Keratinocyte (primary cell): Measurements from ENCODE around the gene P2RX2. TPM values are rescaled to one million over a fixed set of nuclear protein-coding genes. Genes with fewer than 3 reads are reported as not detected.
A peak's percentile ranks its signal among the peaks of the same experiment; 100 is the strongest.

Experiments used
- DNase-seq: peaks from one replicate; pipeline ENCODE4 v3.0.0-alpha.2; 2011; ENCODE audit warnings: low read depth, missing footprints, low spot score
- FAIRE-seq: peaks from 2 replicates; lab custom pipeline; 2011; peaks lifted over from hg19 to GRCh38; lab: Jason Lieb, UNC
- H2AFZ ChIP-seq: 2 replicates; pipeline ENCODE4 v1.6.0; 2012; ENCODE audit warnings: low read length, control low read depth, inconsistent platforms; ENCODE audit not compliant: control insufficient read depth
- H3K27ac ChIP-seq: 2 replicates; pipeline ENCODE4 v1.5.1; 2011; ENCODE audit warnings: low read length; ENCODE audit not compliant: control insufficient read depth, insufficient read depth
- H3K27me3 ChIP-seq: 3 replicates; pipeline ENCODE4 v1.6.0; 2011; ENCODE audit warnings: low read length; ENCODE audit not compliant: control insufficient read depth, insufficient read depth; ENCODE audit errors: extremely low read depth
- H3K36me3 ChIP-seq, 2 experiments: 2 replicates in 1 of 2; 3 replicates in 1 of 2; pipeline ENCODE4 v1.5.1; 2011; ENCODE audit warnings: low read length in 2 of 2, mild to moderate bottlenecking in 1 of 2; ENCODE audit not compliant: control insufficient read depth in 2 of 2, insufficient read depth in 2 of 2; ENCODE audit errors: extremely low read depth in 1 of 2
- H3K4me1 ChIP-seq: 3 replicates; pipeline ENCODE4 v1.5.1; 2011; ENCODE audit warnings: low read length; ENCODE audit not compliant: control insufficient read depth, insufficient read depth; ENCODE audit errors: extremely low read depth
- H3K4me2 ChIP-seq: 3 replicates; pipeline ENCODE4 v1.6.0; 2011; ENCODE audit warnings: low read depth, low read length; ENCODE audit not compliant: control insufficient read depth, insufficient read depth; ENCODE audit errors: extremely low read depth
- H3K4me3 ChIP-seq, 3 experiments: fragments of 200-600 bp in 1 of 3; sonication (generic) in 1 of 3; 2 replicates in 2 of 3; 3 replicates in 1 of 3; pipeline ENCODE4 v1.5.1; 2011 to 2016; ENCODE audit warnings: low read length in 3 of 3, mild to moderate bottlenecking in 3 of 3, control low read depth in 2 of 3, inconsistent platforms in 1 of 3, low read depth in 1 of 3, mixed read lengths in 1 of 3, mixed run types in 1 of 3, moderate library complexity in 1 of 3; ENCODE audit not compliant: control insufficient read depth in 2 of 3, insufficient read depth in 2 of 3; ENCODE audit errors: extremely low read depth in 1 of 3
- H3K79me2 ChIP-seq: 2 replicates; pipeline ENCODE4 v1.6.0; 2012; ENCODE audit warnings: low read length; ENCODE audit not compliant: control insufficient read depth, insufficient read depth
- H3K9ac ChIP-seq: 3 replicates; pipeline ENCODE4 v1.6.0; 2011; ENCODE audit warnings: low read length; ENCODE audit not compliant: control insufficient read depth, insufficient read depth; ENCODE audit errors: extremely low read depth
- H3K9me1 ChIP-seq: 3 replicates; pipeline ENCODE4 v1.6.0; 2011; ENCODE audit warnings: low read length; ENCODE audit not compliant: control insufficient read depth, insufficient read depth; ENCODE audit errors: extremely low read depth
- H3K9me3 ChIP-seq: 2 replicates; pipeline ENCODE4 v1.5.1; 2012; ENCODE audit warnings: low read depth, low read length; ENCODE audit not compliant: control insufficient read depth
- H4K20me1 ChIP-seq: 3 replicates; pipeline ENCODE4 v1.6.0; 2011; ENCODE audit warnings: low read length; ENCODE audit not compliant: control insufficient read depth, insufficient read depth; ENCODE audit errors: extremely low read depth
- EZH2 ChIP-seq: IDR thresholded peaks from one replicate; pipeline ENCODE4 v1.6.1; 2012; ENCODE audit warnings: inconsistent platforms, mild to moderate bottlenecking, low read length, moderate library complexity
- dilution Hi-C: fragments of 300-500 bp; cut with MboI; formaldehyde crosslinking; loops from one replicate; pipeline ENCODE4 v1.7.0; 2020; ENCODE audit warnings: low sequenced_read_pairs; ENCODE audit not compliant: extremely low pct_ligation_motif_present
- polyA plus RNA-seq, 5 experiments: library from polyadenylated mRNA; depleted of rRNA in 3 of 5; stranded (reverse) in 3 of 5; stranded (forward) in 1 of 5; unstranded in 1 of 5; fragments of >200 nt; gene quantifications; 1 replicate in 1 of 5; 2 replicates in 3 of 5; 3 replicates in 1 of 5; pipeline versions ENCODE4 v1.2.1 to v1.2.3, GENCODE V29; 2011 to 2012; ENCODE audit warnings: missing spikeins in 2 of 5, low read depth in 1 of 5, low replicate concordance in 1 of 5
- TF ChIP-seq, protein P1 (sequence below), 3 experiments: IDR thresholded peaks in 1 of 3; conservative IDR thresholded peaks in 1 of 3; optimal IDR thresholded peaks in 1 of 3; 2 replicates in 2 of 3; 3 replicates in 1 of 3; pipeline versions ENCODE3 to v1.5.1; 2011; ENCODE audit warnings: low read length in 3 of 3, mild to moderate bottlenecking in 3 of 3, moderate library complexity in 2 of 3, control low read depth in 1 of 3, inconsistent platforms in 1 of 3; ENCODE audit not compliant: insufficient read depth in 2 of 3; ENCODE audit errors: extremely low read depth in 1 of 3

Gene P2RX2
- polyA plus RNA-seq, 1 donor (not counting 4 experiments of a cell fraction or from before 2014, with no cell fraction given): not detected

DNA sequence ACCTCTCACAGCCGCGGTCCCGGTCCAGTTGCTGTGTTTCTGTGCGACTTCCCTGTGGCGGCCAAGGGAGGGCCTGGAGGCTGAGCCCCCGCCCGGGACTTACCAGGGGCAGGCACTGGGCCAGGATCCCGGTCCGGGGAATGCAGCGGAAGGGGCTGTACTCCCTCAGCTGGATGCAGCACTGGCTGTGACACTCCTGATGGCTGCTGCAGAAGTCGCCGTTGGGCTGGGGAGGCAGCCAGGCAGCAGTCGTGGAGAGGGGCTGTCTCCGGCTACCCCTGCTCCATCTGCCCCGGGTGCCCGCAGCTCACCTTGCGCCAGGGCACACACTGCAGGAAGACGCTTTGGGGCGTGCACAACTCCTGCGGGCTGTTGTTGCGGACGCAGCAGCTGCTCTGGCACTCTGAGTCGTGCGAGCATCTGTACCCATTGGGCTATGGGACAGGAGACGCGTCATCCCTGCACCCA is 14.4 kb upstream of the P2RX2 start:
- TF ChIP-seq EZH2: peak; percentile 70
- TF ChIP-seq, protein P1, sequence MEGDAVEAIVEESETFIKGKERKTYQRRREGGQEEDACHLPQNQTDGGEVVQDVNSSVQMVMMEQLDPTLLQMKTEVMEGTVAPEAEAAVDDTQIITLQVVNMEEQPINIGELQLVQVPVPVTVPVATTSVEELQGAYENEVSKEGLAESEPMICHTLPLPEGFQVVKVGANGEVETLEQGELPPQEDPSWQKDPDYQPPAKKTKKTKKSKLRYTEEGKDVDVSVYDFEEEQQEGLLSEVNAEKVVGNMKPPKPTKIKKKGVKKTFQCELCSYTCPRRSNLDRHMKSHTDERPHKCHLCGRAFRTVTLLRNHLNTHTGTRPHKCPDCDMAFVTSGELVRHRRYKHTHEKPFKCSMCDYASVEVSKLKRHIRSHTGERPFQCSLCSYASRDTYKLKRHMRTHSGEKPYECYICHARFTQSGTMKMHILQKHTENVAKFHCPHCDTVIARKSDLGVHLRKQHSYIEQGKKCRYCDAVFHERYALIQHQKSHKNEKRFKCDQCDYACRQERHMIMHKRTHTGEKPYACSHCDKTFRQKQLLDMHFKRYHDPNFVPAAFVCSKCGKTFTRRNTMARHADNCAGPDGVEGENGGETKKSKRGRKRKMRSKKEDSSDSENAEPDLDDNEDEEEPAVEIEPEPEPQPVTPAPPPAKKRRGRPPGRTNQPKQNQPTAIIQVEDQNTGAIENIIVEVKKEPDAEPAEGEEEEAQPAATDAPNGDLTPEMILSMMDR (optimal IDR thresholded peaks at IDR 0.05 in 1 of 3, IDR thresholded peaks at IDR 0.05 in 1 of 3, conservative IDR thresholded peaks at IDR 0.05 in 1 of 3; ENCODE audit: extremely low read depth in 1 of 3, insufficient read depth in 2 of 3, low read length in 3 of 3): no peak
- DNase-seq: no peak
- Histone ChIP-seq H3K79me2 (no peaks in the 10 kb centered on the region), H3K4me2 (no peak overlapping the region), H3K9me3 (no peaks in the 10 kb centered on the region), H3K4me1 (peaks cover 2% of the 10 kb centered on the region), H3K36me3 (no peaks in the 10 kb centered on the region), H4K20me1 (no peaks in the 10 kb centered on the region), H3K27me3 (peaks cover 78% of the 10 kb centered on the region), H3K27ac (no peak overlapping the region), H2AFZ (no peak overlapping the region), H3K4me3 (no peak overlapping the region), H3K9ac (no peak overlapping the region), H3K9me1 (no peaks in the 10 kb centered on the region)
- FAIRE-seq: no peak
- dilution Hi-C loops: no loop called here

- no peak overlapping the region for H2AFZ ChIP-seq
- no peak for TF ChIP-seq EZH2
- TF ChIP-seq, protein P1 (optimal IDR thresholded peaks at IDR 0.05 in 1 of 3, IDR thresholded peaks at IDR 0.05 in 1 of 3, conservative IDR thresholded peaks at IDR 0.05 in 1 of 3; ENCODE audit: extremely low read depth in 1 of 3, insufficient read depth in 2 of 3, low read length in 3 of 3): no peak
- no peak overlapping the region for H3K4me3 ChIP-seq
- peaks cover 2% of the 10 kb centered on the region for H3K4me1 ChIP-seq
- H3K27me3 ChIP-seq: peaks cover 83% of the 10 kb centered on the region
- no peak for DNase-seq
- H3K9ac ChIP-seq: no peak overlapping the region
- H3K4me2 ChIP-seq: no peak overlapping the region
- no peaks in the 10 kb centered on the region for H3K9me3 ChIP-seq
- no peaks in the 10 kb centered on the region for H3K79me2 ChIP-seq
- H3K27ac ChIP-seq: no peak overlapping the region
- no peaks in the 10 kb centered on the region for H4K20me1 ChIP-seq
- H3K9me1 ChIP-seq: no peaks in the 10 kb centered on the region
- dilution Hi-C loops: no loop called here
- FAIRE-seq: no peak
- H3K36me3 ChIP-seq: no peaks in the 10 kb centered on the region
These were observed 13.7 kb upstream of the P2RX2 start for GRCh38 chr12:132604668-132605441.
